ENCODE measurements around the gene RNF26. TPM values are rescaled to one million over a fixed set of nuclear protein-coding genes. Genes with fewer than 3 reads are reported as not detected.

The RNF26 gene
- total RNA-seq, 4 donors from 2014 or later, result 10.2 to 15.1 (median 11.7) TPM

- TF ChIP-seq, protein P1, sequence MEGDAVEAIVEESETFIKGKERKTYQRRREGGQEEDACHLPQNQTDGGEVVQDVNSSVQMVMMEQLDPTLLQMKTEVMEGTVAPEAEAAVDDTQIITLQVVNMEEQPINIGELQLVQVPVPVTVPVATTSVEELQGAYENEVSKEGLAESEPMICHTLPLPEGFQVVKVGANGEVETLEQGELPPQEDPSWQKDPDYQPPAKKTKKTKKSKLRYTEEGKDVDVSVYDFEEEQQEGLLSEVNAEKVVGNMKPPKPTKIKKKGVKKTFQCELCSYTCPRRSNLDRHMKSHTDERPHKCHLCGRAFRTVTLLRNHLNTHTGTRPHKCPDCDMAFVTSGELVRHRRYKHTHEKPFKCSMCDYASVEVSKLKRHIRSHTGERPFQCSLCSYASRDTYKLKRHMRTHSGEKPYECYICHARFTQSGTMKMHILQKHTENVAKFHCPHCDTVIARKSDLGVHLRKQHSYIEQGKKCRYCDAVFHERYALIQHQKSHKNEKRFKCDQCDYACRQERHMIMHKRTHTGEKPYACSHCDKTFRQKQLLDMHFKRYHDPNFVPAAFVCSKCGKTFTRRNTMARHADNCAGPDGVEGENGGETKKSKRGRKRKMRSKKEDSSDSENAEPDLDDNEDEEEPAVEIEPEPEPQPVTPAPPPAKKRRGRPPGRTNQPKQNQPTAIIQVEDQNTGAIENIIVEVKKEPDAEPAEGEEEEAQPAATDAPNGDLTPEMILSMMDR (IDR thresholded peaks at IDR 0.05; ENCODE audit: low read depth), result no peak
These were observed 47.1 kb downstream of the RNF26 start, which contains the start of gene USP2 for GRCh38 chr11:119381181-119381988. Gene USP2, minus strand, starts transcription at chr11:119381690. Its CDS starts 8,210 bp downstream, at chr11:119373480.

DNA sequence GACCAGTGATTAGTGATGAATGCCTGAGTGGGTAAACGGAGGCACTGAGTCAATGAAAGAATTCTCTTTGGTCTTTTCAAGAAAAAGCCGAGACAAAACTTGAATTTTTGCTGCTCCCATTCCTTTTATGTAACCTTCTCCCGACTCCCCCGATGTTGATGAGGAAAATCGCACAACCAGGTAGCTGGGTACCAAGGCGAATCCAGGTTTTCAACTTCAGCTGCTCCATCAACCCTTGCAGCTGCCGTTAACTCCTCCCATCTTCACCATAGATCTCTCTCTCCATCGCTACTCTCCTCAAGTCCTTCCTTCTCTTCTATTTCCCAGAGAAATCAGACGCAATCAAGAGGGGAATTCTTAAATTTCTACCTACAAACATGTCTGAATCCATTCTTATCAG, 47.8 kb downstream of the RNF26 start:
- TF ChIP-seq, protein P1 (IDR thresholded peaks at IDR 0.05; ENCODE audit: low read depth), result no peak

GRCh38 chr11:119384332-119384731, 50.0 kb downstream of the RNF26 start:
- TF ChIP-seq, protein P1 (IDR thresholded peaks at IDR 0.05; ENCODE audit: low read depth), result no peak

Small RNA genes within 50 kb of the gene (small RNA-seq; reads per million reads assigned to genes)
- gene RF01225 (not detected), gene RNU6-262P (not detected)

Other genes with a start within 250 kb of the RNF26 start
- gene HMBS, start 249.6 kb upstream of the RNF26 start, total RNA-seq, result 10 to 100 TPM in 2 of 4 donors, 1 to 10 TPM in 2; 6.2 to 27.5 (median 10.0) TPM
- gene DPAGT1, start 232.7 kb upstream of the RNF26 start, total RNA-seq, result 10 to 100 TPM; 12.6 to 47.9 (median 19.6) TPM
- 10 to 100 TPM in 2 of 4 donors, 1 to 10 TPM in 2; 6.2 to 12.1 (median 9.6) TPM for gene C2CD2L, start 227.2 kb upstream of the RNF26 start, total RNA-seq
- 10 to 100 TPM; 13.4 to 21.3 (median 17.9) TPM for gene HINFP, start 212.9 kb upstream of the RNF26 start, total RNA-seq
- gene ABCG4, start 185.5 kb upstream of the RNF26 start, total RNA-seq, result not detected
- gene NLRX1, start 165.8 kb upstream of the RNF26 start, total RNA-seq, result 10 to 100 TPM; 10.9 to 27.3 (median 14.2) TPM
- gene NHERF4, start 149.1 kb upstream of the RNF26 start, total RNA-seq, result under 1 TPM in 3 of 4 donors, not detected in 1; 0.19 to 0.51 (median 0.22) TPM
- 10 to 100 TPM; 18.1 to 27.4 (median 22.2) TPM for gene CBL, start 128.2 kb upstream of the RNF26 start, total RNA-seq
- gene MCAM, start 17.4 kb upstream of the RNF26 start, total RNA-seq, result 1,000 to 10,000 TPM in 2 of 4 donors, 100 to 1,000 TPM in 2; 655 to 1,853 (median 1,046) TPM
- gene C1QTNF5, start 6.4 kb downstream of the RNF26 start, total RNA-seq, result 10 to 100 TPM; 10.6 to 41.2 (median 29.8) TPM
- not detected for gene MFRP, start 12.2 kb downstream of the RNF26 start, total RNA-seq
- 1 to 10 TPM in 2 of 4 donors, under 1 TPM in 2; 0.19 to 8.7 (median 1.0) TPM for gene USP2, start 47.2 kb downstream of the RNF26 start, total RNA-seq
- 10 to 100 TPM; 11.3 to 39.4 (median 22.1) TPM for gene THY1, start 88.6 kb downstream of the RNF26 start, total RNA-seq